BJ (cell line): ENCODE data around the gene RBM23. TPM values are rescaled to one million over a fixed set of nuclear protein-coding genes. Genes with fewer than 3 reads are reported as not detected.

Source experiments
- CTCF ChIA-PET: fragments of 350-600 bp; formaldehyde crosslinking; extraction: SDS; loops from one replicate; lab custom pipeline; 2021; ENCODE audit warnings: antibody characterized with exemption, inconsistent platforms; lab: Yijun Ruan, JAX
- POLR2A ChIA-PET: fragments of 300-600 bp; sonication (Branson Sonifier 250); formaldehyde crosslinking; extraction: SDS; loops from one replicate; lab custom pipeline; 2021; ENCODE audit warnings: antibody characterized with exemption; lab: Charles Lee
- DNase-seq: peaks from one replicate; pipeline ENCODE4 v3.0.0-alpha.2; 2011; ENCODE audit warnings: low read depth
- H3K27me3 ChIP-seq: 2 replicates; pipeline ENCODE4 v1.6.0; 2011; ENCODE audit warnings: low read length; ENCODE audit not compliant: control insufficient read depth, insufficient read depth
- H3K36me3 ChIP-seq: 2 replicates; pipeline ENCODE4 v1.5.1; 2011; ENCODE audit warnings: low read length; ENCODE audit not compliant: control insufficient read depth, insufficient read depth
- H3K4me3 ChIP-seq: 2 replicates; pipeline ENCODE4 v1.5.1; 2011; ENCODE audit warnings: low read depth, mild to moderate bottlenecking, control low read depth, low read length
- polyA plus RNA-seq: library from polyadenylated mRNA; depleted of rRNA; stranded (reverse); fragments of >200 nt; gene quantifications from 2 replicates; pipeline ENCODE4 v1.2.3, GENCODE V29; 2011
- TF ChIP-seq, protein P1 (sequence below): IDR thresholded peaks from 2 replicates; pipeline ENCODE4 v1.5.1; 2011; ENCODE audit warnings: low read depth, mild to moderate bottlenecking, control low read depth, inconsistent platforms, low read length, moderate library complexity; ENCODE audit not compliant: insufficient read depth

The RBM23 gene
- polyA plus RNA-seq, 1 experiment: 60.9 TPM

DNA sequence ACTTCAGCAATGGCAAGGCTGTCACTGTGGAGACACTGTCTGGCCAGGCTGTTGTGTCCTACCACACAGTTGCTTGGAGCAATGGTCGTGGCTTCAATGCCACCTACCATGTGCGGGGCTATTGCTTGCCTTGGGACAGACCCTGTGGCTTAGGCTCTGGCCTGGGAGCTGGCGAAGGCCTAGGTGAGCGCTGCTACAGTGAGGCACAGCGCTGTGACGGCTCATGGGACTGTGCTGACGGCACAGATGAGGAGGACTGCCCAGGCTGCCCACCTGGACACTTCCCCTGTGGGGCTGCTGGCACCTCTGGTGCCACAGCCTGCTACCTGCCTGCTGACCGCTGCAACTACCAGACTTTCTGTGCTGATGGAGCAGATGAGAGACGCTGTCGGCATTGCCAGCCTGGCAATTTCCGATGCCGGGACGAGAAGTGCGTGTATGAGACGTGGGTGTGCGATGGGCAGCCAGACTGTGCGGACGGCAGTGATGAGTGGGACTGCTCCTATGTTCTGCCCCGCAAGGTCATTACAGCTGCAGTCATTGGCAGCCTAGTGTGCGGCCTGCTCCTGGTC lies 43.1 kb downstream of the RBM23 start:
- no peak for DNase-seq
- CTCF ChIA-PET: interaction anchor here (1.1 to 5.7 kb wide), 4 partner anchors 22 to 319 kb away, joined by 3 to 95 read pairs (median 5); no protein-coding TSS in a partner anchor
- Histone ChIP-seq H3K36me3 (peaks cover 49% of the 10 kb centered on the region), H3K27me3 (no peaks in the 10 kb centered on the region), H3K4me3 (no peak overlapping the region)
- TF ChIP-seq, protein P1, sequence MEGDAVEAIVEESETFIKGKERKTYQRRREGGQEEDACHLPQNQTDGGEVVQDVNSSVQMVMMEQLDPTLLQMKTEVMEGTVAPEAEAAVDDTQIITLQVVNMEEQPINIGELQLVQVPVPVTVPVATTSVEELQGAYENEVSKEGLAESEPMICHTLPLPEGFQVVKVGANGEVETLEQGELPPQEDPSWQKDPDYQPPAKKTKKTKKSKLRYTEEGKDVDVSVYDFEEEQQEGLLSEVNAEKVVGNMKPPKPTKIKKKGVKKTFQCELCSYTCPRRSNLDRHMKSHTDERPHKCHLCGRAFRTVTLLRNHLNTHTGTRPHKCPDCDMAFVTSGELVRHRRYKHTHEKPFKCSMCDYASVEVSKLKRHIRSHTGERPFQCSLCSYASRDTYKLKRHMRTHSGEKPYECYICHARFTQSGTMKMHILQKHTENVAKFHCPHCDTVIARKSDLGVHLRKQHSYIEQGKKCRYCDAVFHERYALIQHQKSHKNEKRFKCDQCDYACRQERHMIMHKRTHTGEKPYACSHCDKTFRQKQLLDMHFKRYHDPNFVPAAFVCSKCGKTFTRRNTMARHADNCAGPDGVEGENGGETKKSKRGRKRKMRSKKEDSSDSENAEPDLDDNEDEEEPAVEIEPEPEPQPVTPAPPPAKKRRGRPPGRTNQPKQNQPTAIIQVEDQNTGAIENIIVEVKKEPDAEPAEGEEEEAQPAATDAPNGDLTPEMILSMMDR: no peak
- POLR2A ChIA-PET: no interaction called here

DNA sequence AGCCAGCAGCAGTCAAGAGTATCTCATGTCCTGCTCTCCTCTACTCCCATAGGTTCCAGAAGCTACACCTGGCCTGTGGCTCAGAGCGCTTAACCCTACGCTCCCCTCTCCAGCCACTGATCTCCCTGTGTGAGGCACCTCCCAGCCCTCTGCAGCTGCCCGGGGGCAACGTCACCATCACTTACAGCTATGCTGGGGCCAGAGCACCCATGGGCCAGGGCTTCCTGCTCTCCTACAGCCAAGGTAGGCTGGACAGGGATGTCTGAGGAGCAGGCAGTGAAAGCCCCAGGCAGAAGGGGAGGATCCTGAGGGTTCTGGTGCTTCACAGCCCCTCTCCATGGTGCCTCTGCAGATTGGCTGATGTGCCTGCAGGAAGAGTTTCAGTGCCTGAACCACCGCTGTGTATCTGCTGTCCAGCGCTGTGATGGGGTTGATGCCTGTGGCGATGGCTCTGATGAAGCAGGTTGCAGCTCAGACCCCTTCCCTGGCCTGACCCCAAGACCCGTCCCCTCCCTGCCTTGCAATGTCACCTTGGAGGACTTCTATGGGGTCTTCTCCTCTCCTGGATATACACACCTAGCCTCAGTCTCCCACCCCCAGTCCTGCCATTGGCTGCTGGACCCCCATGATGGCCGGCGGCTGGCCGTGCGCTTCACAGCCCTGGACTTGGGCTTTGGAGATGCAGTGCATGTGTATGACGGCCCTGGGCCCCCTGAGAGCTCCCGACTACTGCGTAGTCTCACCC lies 43.8 kb downstream of the RBM23 start:
- Histone ChIP-seq H3K4me3 (no peak overlapping the region), H3K36me3 (peaks cover 49% of the 10 kb centered on the region), H3K27me3 (no peaks in the 10 kb centered on the region)
- ChIA-PET CTCF (interaction anchor here (1.1 to 5.7 kb wide), 4 partner anchors 23 to 318 kb away, joined by 3 to 95 read pairs (median 5); no protein-coding TSS in a partner anchor), POLR2A (no interaction called here)
- no peak for DNase-seq
- TF ChIP-seq, protein P1: no peak

DNA sequence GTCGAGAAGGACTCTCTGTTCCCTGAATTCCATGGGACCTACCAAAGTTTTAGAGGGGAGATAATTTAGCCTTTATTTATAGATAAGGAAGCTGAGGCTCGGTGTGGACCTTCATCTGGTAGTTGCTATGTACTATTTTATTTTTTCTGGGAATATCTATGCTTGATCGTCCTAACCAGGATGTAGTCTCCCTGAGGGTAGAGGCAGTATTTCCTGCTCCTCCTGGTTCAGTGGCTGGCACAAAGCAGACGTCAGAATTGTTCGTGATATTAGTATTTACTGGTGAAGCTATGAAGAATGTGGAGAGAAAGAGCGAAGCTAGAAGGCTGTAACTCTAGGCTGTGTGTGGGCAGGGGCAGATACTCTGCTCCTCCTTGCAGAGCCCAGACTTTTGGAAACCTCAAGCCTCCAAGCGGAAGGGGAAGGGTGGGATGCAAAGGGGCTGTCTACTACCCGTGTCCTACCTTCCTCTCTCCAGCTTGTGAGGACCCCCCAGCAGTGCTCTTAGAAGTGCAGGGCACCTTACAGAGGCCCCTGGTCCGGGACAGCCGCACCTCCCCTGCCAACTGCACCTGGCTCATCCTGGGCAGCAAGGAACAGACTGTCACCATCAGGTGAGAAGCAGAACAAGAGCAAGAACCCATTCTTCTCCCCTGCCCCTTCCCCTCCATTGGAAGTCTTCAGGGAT lies 46.0 kb downstream of the RBM23 start:
- peaks cover 38% of the 10 kb centered on the region for H3K36me3 ChIP-seq
- no peak for DNase-seq
- POLR2A ChIA-PET: interaction anchor here (0.6 to 0.9 kb wide), 3 partner anchors 12 to 43 kb away, joined by 5 to 8 read pairs (median 6); no protein-coding TSS in a partner anchor
- TF ChIP-seq, protein P1: no peak
- H3K4me3 ChIP-seq: peak overlapping the region; percentile 97
- no peaks in the 10 kb centered on the region for H3K27me3 ChIP-seq
- CTCF ChIA-PET: interaction anchor here (0.6 to 5.7 kb wide), 18 partner anchors 11 to 317 kb away, joined by 3 to 95 read pairs (median 5); partner anchors contain the start of genes AJUBA and REM2

DNA sequence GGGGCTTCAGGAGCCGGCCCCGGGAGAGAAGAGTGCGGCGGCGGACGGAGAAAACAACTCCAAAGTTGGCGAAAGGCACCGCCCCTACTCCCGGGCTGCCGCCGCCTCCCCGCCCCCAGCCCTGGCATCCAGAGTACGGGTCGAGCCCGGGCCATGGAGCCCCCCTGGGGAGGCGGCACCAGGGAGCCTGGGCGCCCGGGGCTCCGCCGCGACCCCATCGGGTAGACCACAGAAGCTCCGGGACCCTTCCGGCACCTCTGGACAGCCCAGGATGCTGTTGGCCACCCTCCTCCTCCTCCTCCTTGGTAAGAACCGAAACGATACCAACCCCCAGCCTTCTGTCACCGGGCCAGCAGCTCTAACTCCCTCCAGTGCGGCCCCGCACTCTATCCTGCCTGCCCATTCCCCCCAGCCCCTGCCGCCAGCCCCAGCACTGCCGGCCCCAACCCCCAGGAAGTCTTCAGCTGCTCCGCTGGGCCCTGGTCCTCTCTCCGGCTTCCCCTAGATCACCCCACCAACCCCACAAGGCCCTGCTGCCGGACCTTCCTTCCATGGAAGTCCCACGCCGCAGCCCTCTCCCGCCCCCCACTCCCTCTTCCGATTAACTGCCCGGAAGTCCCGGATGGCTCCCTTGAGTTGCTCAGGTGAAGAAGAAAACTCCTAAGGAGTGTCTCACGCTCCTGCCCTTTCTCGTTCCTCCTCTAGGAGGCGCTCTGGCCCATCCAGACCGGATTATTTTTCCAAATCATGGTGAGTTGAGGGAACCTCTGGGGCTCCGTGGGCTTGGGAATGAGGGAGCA lies 46.7 kb downstream of the RBM23 start:
- H3K36me3 ChIP-seq: peaks cover 32% of the 10 kb centered on the region
- H3K27me3 ChIP-seq: no peaks in the 10 kb centered on the region
- ChIA-PET CTCF (interaction anchor here (0.7 to 5.7 kb wide), 23 partner anchors 11 to 315 kb away, joined by 3 to 95 read pairs (median 4); partner anchors contain the start of genes AJUBA, RBM23 and REM2), POLR2A (interaction anchor here (0.6 to 0.9 kb wide), 3 partner anchors 13 to 44 kb away, joined by 5 to 8 read pairs (median 6); no protein-coding TSS in a partner anchor)
- DNase-seq: no peak
- TF ChIP-seq, protein P1: peak; percentile 97
- H3K4me3 ChIP-seq: peak overlapping the region; percentile 97
